HCT116 (cell line): Measurements from ENCODE around the gene PDE4D. TPM values are rescaled to one million over a fixed set of nuclear protein-coding genes. Genes with fewer than 3 reads are reported as not detected.

Experiments used
- ATAC-seq: fragments of 200-7000 bp; cut with Tn5 transposase; 2 replicates; pipeline ENCODE4 v1.9.1; 2020; ENCODE audit warnings: mild to moderate bottlenecking, moderate library complexity
- BruUV-seq: library from RNA; stranded (reverse); fragments of 400-500 nt; replicated peaks from 2 replicates; lab custom pipeline; 2021; lab: Mats Ljungman, UMichigan
- CTCF ChIA-PET: fragments of 300-600 bp; sonication (Branson Sonifier 250); formaldehyde crosslinking; loops from one replicate; lab custom pipeline; 2021; ENCODE audit warnings: antibody characterized with exemption; lab: Charles Lee
- POLR2A ChIA-PET: fragments of 300-600, 350-600 bp; sonication (Branson Sonifier 250); formaldehyde crosslinking; loops from one replicate; lab custom pipeline; 2021; ENCODE audit warnings: antibody characterized with exemption; lab: Charles Lee
- RAD21 ChIA-PET, 2 experiments: fragments of 300-600 bp; sonication (Branson Sonifier 250); formaldehyde crosslinking; loops; one replicate each; lab custom pipeline; 2023; ENCODE audit warnings: low total read pairs in 2 of 2; ENCODE audit not compliant: uncharacterized antibody in 2 of 2, unreplicated experiment in 2 of 2, low non-redundant PET in 1 of 2; lab: Charles Lee
- DNase-seq: peaks from one replicate; pipeline ENCODE4 v3.0.0-alpha.2; 2010; ENCODE audit warnings: low read depth, low spot score
- H2AFZ ChIP-seq: fragments of 200-600 bp; shearing (Covaris generic), sonication (generic); 2 replicates; pipeline ENCODE4 v1.6.1; 2017; ENCODE audit warnings: low read depth, mixed run types, mixed read lengths, antibody characterized with exemption, low read length; ENCODE audit not compliant: poor library complexity, severe bottlenecking
- H3K27ac ChIP-seq: 2 replicates; pipeline ENCODE4 v1.5.1; 2012; ENCODE audit warnings: low read depth, low read length
- H3K27me3 ChIP-seq: fragments of 200-600 bp; sonication (generic); 2 replicates; pipeline ENCODE4 v1.6.1; 2016; ENCODE audit warnings: mixed run types, low read length, mixed read lengths; ENCODE audit not compliant: insufficient read depth
- H3K36me3 ChIP-seq, 2 experiments: fragments of 200-500 bp in 1 of 2; fragments of 200-600 bp in 1 of 2; sonication (Bioruptor generic) in 1 of 2; sonication (generic) in 1 of 2; 2 replicates each; pipeline versions ENCODE4 v1.5.1 to v1.6.1; 2014 to 2016; ENCODE audit warnings: low read length in 2 of 2, inconsistent platforms in 1 of 2, mixed read lengths in 1 of 2, mixed run types in 1 of 2; ENCODE audit not compliant: insufficient read depth in 2 of 2, control insufficient read depth in 1 of 2
- H3K4me1 ChIP-seq, 2 experiments: fragments of 200-600 bp in 1 of 2; sonication (generic) in 1 of 2; 2 replicates each; pipeline versions ENCODE4 v1.5.1 to v1.6.1; 2012 to 2017; ENCODE audit warnings: low read length in 2 of 2, inconsistent platforms in 1 of 2, mild to moderate bottlenecking in 1 of 2, mixed read lengths in 1 of 2, mixed run types in 1 of 2, moderate library complexity in 1 of 2; ENCODE audit not compliant: insufficient read depth in 2 of 2, control insufficient read depth in 1 of 2
- H3K4me2 ChIP-seq: fragments of 200-600 bp; sonication (generic); 2 replicates; pipeline ENCODE4 v1.6.1; 2017; ENCODE audit warnings: mixed run types, low read length, mixed read lengths
- H3K4me3 ChIP-seq, 2 experiments: fragments of 200-600 bp in 1 of 2; sonication (generic) in 1 of 2; replicated peaks in 1 of 2; 2 replicates each; pipeline ENCODE4 v1.5.1; 2011 to 2016; ENCODE audit warnings: low read length in 2 of 2, control low read depth in 1 of 2, low read depth in 1 of 2, mild to moderate bottlenecking in 1 of 2, mixed read lengths in 1 of 2, mixed run types in 1 of 2
- H3K79me2 ChIP-seq: fragments of 200-600 bp; sonication (generic); 2 replicates; pipeline ENCODE4 v1.6.1; 2017; ENCODE audit warnings: mild to moderate bottlenecking, mixed run types, low read length, moderate library complexity, mixed read lengths; ENCODE audit not compliant: insufficient read depth
- H3K9ac ChIP-seq: fragments of 200-600 bp; sonication (generic); 2 replicates; pipeline ENCODE4 v1.6.1; 2016; ENCODE audit warnings: low read length, mixed read lengths
- H3K9me2 ChIP-seq: fragments of 200-600 bp; sonication (generic), shearing (Covaris generic); 2 replicates; pipeline ENCODE4 v1.6.1; 2017; ENCODE audit warnings: mixed run types, mild to moderate bottlenecking, moderate library complexity; ENCODE audit not compliant: insufficient read depth
- H3K9me3 ChIP-seq, 2 experiments: fragments of 200-500 bp in 1 of 2; fragments of 200-600 bp in 1 of 2; sonication (Bioruptor generic) in 1 of 2; sonication (generic) in 1 of 2; 2 replicates each; pipeline ENCODE4 v1.6.1; 2014 to 2017; ENCODE audit warnings: low read length in 2 of 2, mixed read lengths in 2 of 2, inconsistent platforms in 1 of 2, low read depth in 1 of 2, mild to moderate bottlenecking in 1 of 2, mixed run types in 1 of 2, moderate library complexity in 1 of 2; ENCODE audit not compliant: control insufficient read depth in 1 of 2, insufficient read depth in 1 of 2
- H4K20me1 ChIP-seq: fragments of 200-600 bp; sonication (generic), shearing (Covaris generic); 2 replicates; pipeline ENCODE4 v1.6.1; 2017; ENCODE audit warnings: mixed run types, mild to moderate bottlenecking, moderate library complexity; ENCODE audit not compliant: insufficient read depth
- CBX3 ChIP-seq: IDR thresholded peaks from 2 replicates; pipeline ENCODE4 v1.6.1; 2012; ENCODE audit warnings: low read depth
- CEBPB ChIP-seq: IDR thresholded peaks from 2 replicates; pipeline ENCODE4 v1.6.1; 2012; ENCODE audit warnings: low read depth
- CTCF ChIP-seq, 3 experiments: fragments of 200-600 bp in 1 of 3; sonication (generic) in 1 of 3; IDR thresholded peaks in 2 of 3; conservative IDR thresholded peaks in 1 of 3; 2 replicates each; pipeline ENCODE4 v1.5.1; 2012 to 2017; ENCODE audit warnings: low read depth in 2 of 3, low read length in 2 of 3, antibody characterized with exemption in 1 of 3, borderline replicate concordance in 1 of 3, control low read depth in 1 of 3, mild to moderate bottlenecking in 1 of 3, mixed read lengths in 1 of 3, mixed run types in 1 of 3, moderate library complexity in 1 of 3; ENCODE audit not compliant: insufficient read depth in 1 of 3
- EGR1 ChIP-seq: IDR thresholded peaks from 2 replicates; pipeline ENCODE4 v1.6.1; 2012; ENCODE audit warnings: low read depth
- ELF1 ChIP-seq: IDR thresholded peaks from 2 replicates; pipeline ENCODE4 v1.6.1; 2012; ENCODE audit warnings: low read depth, borderline replicate concordance
- EZH2 ChIP-seq: fragments of 200-600 bp; sonication (generic); IDR thresholded peaks from 2 replicates; pipeline ENCODE4 v1.6.1; 2017; ENCODE audit warnings: antibody characterized with exemption, mixed run types
- EZH2phosphoT487 ChIP-seq: fragments of 200-600 bp; IDR thresholded peaks from 2 replicates; pipeline ENCODE4 v1.6.1; 2018; ENCODE audit warnings: antibody characterized with exemption, borderline replicate concordance
- FOSL1 ChIP-seq: IDR thresholded peaks from 2 replicates; pipeline ENCODE4 v1.6.1; 2012; ENCODE audit warnings: low read depth
- JUND ChIP-seq: IDR thresholded peaks from 2 replicates; pipeline ENCODE4 v1.6.1; 2012
- MAX ChIP-seq: IDR thresholded peaks from 2 replicates; pipeline ENCODE4 v1.6.1; 2012
- POLR2A ChIP-seq: IDR thresholded peaks from 2 replicates; pipeline ENCODE4 v1.7.0; 2011; ENCODE audit warnings: borderline replicate concordance; ENCODE audit not compliant: insufficient read depth, insufficient read length; ENCODE audit errors: extremely low read depth
- POLR2AphosphoS5 ChIP-seq: IDR thresholded peaks from 2 replicates; pipeline ENCODE4 v1.6.1; 2011; ENCODE audit warnings: mild to moderate bottlenecking, low read depth, low read length, moderate library complexity
- RAD21 ChIP-seq: IDR thresholded peaks from 2 replicates; pipeline ENCODE4 v1.6.1; 2012; ENCODE audit warnings: low read depth, mild to moderate bottlenecking
- REST ChIP-seq: IDR thresholded peaks from 2 replicates; pipeline ENCODE4 v1.6.1; 2012; ENCODE audit warnings: low read depth
- SIN3A ChIP-seq: IDR thresholded peaks from 2 replicates; pipeline ENCODE4 v1.6.1; 2012; ENCODE audit warnings: low read depth
- SRF ChIP-seq: IDR thresholded peaks from 2 replicates; pipeline ENCODE4 v1.6.1; 2012; ENCODE audit warnings: low read depth
- TCF7L2 ChIP-seq: IDR thresholded peaks from 2 replicates; pipeline ENCODE4 v1.7.0; 2011; ENCODE audit warnings: borderline replicate concordance, inconsistent platforms; ENCODE audit not compliant: insufficient read depth, insufficient read length; ENCODE audit errors: extremely low read depth
- ZBTB33 ChIP-seq: IDR thresholded peaks from 2 replicates; pipeline ENCODE4 v1.6.1; 2011; ENCODE audit warnings: mild to moderate bottlenecking, low read length, moderate library complexity; ENCODE audit not compliant: insufficient replicate concordance; ENCODE audit errors: extremely low read depth
- ZFX ChIP-seq: fragments of 450-650 bp; IDR thresholded peaks from 2 replicates; pipeline ENCODE4 v1.6.1; 2017
- intact Hi-C: fragments of 100-400 bp; cut with micrococcal nuclease; formaldehyde crosslinking; loops from 2 replicates; pipeline ENCODE4 v1.10.0; 2022
- total RNA-seq: library from RNA; stranded (reverse); gene quantifications from one replicate; pipeline ENCODE4 v1.2.1, GENCODE V29; 2021; ENCODE audit not compliant: unreplicated experiment

Gene PDE4D
- total RNA-seq, 1 experiment from 2014 or later, result 1.1 TPM

GRCh38 chr5:59542306-59542705, 351.2 kb downstream of the PDE4D start:
- no peaks in the 10 kb centered on the region for H3K79me2 ChIP-seq
- no peaks in the 10 kb centered on the region for H3K9me2 ChIP-seq
- no peaks in the 10 kb centered on the region for H3K36me3 ChIP-seq
- H3K4me1 ChIP-seq, result no peaks in the 10 kb centered on the region
- H3K9me3 ChIP-seq, result no peaks in the 10 kb centered on the region
- ChIA-PET CTCF (no interaction called here), RAD21 (no interaction called here), POLR2A (no interaction called here)
- 0 out of 2 replicates have a peak, but pooled peaks cover 3% of the 10 kb centered on the region for H3K27me3 ChIP-seq
- H3K27ac ChIP-seq, result no peak overlapping the region
- H3K9ac ChIP-seq, result no peak overlapping the region
- no peak for ATAC-seq
- TF ChIP-seq CTCF (IDR thresholded peaks at IDR 0.05 in 2 of 3, conservative IDR thresholded peaks at IDR 0.05 in 1 of 3; ENCODE audit: borderline replicate concordance in 1 of 3, insufficient read depth in 1 of 3, low read depth in 2 of 3, low read length in 2 of 3), result no peak
- TF ChIP-seq EZH2phosphoT487, result no peak
- TF ChIP-seq TCF7L2, result no peak
- no peak for TF ChIP-seq CEBPB
- no peak for TF ChIP-seq SRF
- TF ChIP-seq POLR2AphosphoS5, result no peak
- no peak for TF ChIP-seq RAD21
- TF ChIP-seq SIN3A, result no peak
- TF ChIP-seq JUND, result no peak
- TF ChIP-seq REST, result no peak
- TF ChIP-seq ZBTB33, result no peak
- no peak for TF ChIP-seq ZFX
- no peak for TF ChIP-seq EZH2
- TF ChIP-seq ELF1, result no peak
- no peak for TF ChIP-seq EGR1
- no peak for TF ChIP-seq POLR2A
- TF ChIP-seq FOSL1, result no peak
- TF ChIP-seq MAX, result no peak
- TF ChIP-seq CBX3, result no peak
- no peak overlapping the region for H3K4me2 ChIP-seq
- intact Hi-C loops, result no loop called here
- DNase-seq, result no peak
- H2AFZ ChIP-seq, result no peak overlapping the region
- no peaks in the 10 kb centered on the region; the same call in 1 of the 2 replicates for H4K20me1 ChIP-seq
- H3K4me3 ChIP-seq, result no peak overlapping the region
- no TSS peak for BruUV-seq
